ENCODE results near the gene JAG2. TPM values are rescaled to one million over a fixed set of nuclear protein-coding genes. Genes with fewer than 3 reads are reported as not detected.

Gene JAG2
- total and polyA plus RNA-seq, 10 donors: 3.0 to 14.3 (median 6.4) TPM

DNA sequence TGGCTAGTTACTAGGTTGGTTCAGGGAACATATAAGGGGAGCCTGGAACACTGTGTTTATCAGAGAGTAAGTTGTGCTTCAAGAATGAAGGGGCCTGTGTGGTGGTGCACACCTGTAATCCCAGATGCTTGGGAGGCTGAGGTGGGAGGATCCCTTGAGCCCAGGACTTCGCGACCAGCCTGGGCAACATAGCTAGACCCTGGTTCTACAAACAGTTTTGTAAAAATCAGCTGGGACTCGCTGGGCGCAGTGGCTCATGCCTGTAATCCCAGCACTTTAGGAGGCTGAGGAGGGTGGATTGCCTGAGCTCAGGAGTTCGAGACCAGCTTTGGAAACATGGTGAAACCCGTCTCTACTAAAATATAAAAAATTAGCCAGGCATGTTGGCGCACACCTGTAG, 61.2 kb downstream of the JAG2 start:
- intact Hi-C loops (cut with DNase I; ENCODE audit: low total_unique reads): no loop called here
- Histone ChIP-seq H3K9me3 (no peaks in the 10 kb centered on the region), H3K36me3 (no peaks in the 10 kb centered on the region), H3K27ac (no peak overlapping the region), H3K4me3 (no peak overlapping the region), H3K27me3 (replicated peaks in 1 of 7) (peaks cover 0 to 61% (median 4%) of the 10 kb centered on the region in 7 donors), H3K4me1 (no peaks in the 10 kb centered on the region)
- TF ChIP-seq POLR2A (IDR thresholded peaks at IDR 0.05) (no peak), POLR2AphosphoS5 (IDR thresholded peaks at IDR 0.05) (no peak)
- TF ChIP-seq, protein P1, sequence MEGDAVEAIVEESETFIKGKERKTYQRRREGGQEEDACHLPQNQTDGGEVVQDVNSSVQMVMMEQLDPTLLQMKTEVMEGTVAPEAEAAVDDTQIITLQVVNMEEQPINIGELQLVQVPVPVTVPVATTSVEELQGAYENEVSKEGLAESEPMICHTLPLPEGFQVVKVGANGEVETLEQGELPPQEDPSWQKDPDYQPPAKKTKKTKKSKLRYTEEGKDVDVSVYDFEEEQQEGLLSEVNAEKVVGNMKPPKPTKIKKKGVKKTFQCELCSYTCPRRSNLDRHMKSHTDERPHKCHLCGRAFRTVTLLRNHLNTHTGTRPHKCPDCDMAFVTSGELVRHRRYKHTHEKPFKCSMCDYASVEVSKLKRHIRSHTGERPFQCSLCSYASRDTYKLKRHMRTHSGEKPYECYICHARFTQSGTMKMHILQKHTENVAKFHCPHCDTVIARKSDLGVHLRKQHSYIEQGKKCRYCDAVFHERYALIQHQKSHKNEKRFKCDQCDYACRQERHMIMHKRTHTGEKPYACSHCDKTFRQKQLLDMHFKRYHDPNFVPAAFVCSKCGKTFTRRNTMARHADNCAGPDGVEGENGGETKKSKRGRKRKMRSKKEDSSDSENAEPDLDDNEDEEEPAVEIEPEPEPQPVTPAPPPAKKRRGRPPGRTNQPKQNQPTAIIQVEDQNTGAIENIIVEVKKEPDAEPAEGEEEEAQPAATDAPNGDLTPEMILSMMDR (IDR thresholded peaks at IDR 0.05 in 8 of 11, conservative IDR thresholded peaks at IDR 0.05 in 3 of 11): no peak
- WGBS, 5 donors: 88 to 96% (median 93%) methylated on average over 7 of the region's 7 CpGs
- DNase-seq: no peak

DNA sequence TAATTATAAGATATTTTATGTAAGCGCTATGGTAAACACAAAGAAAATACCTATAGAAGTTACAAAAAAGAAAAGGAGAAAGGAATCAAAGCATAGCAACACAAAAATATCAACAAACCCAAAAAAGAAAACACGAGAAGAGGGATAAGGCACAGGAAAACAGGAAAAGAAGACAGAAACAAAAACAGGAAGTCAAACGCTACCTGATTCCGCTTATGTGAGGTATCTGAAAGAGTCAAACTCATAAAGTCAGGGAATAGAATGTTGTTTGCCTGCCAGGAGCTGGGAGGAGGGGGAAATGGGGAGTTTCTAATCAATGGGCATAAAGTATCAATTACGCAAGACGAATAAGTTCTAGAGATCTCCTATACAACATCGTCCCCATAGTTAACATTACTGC, 63.4 kb downstream of the JAG2 start:
- Histone ChIP-seq H3K36me3 (no peaks in the 10 kb centered on the region), H3K9me3 (no peaks in the 10 kb centered on the region), H3K27me3 (replicated peaks in 1 of 7) (peaks cover 0 to 83% (median 12%) of the 10 kb centered on the region in 7 donors), H3K27ac (no peak overlapping the region), H3K4me3 (no peak overlapping the region), H3K4me1 (no peaks in the 10 kb centered on the region)
- intact Hi-C loops (cut with DNase I; ENCODE audit: low total_unique reads): no loop called here
- TF ChIP-seq, protein P1 (IDR thresholded peaks at IDR 0.05 in 8 of 11, conservative IDR thresholded peaks at IDR 0.05 in 3 of 11): no peak
- no peak for TF ChIP-seq POLR2A (IDR thresholded peaks at IDR 0.05)
- no peak for DNase-seq
- 57 to 65% (median 63%) methylated on average over 7 of the region's 7 CpGs for WGBS, 5 donors

DNA sequence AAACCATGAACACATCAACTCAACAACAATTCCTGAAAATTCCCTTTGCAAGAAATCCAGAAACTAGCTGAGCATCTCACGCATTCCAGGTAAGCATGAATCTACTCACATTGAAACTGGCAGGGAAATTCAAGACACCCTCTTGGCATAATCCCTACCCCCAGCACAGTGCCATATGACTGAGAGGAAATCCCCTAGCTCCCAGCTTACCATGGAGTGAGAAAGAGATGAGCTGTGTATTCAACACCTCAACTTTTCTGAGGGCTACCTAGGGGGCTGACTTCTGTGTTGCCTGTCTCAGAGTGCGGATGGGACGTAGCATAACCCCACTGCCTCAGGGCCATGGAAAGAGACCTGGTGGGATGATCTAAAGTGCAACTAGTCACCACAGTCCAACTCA, 65.7 kb downstream of the JAG2 start:
- 86 to 97% (median 91%) methylated on average over 3 of the region's 3 CpGs for WGBS, 5 donors
- TF ChIP-seq, protein P1 (IDR thresholded peaks at IDR 0.05 in 8 of 11, conservative IDR thresholded peaks at IDR 0.05 in 3 of 11): no peak
- TF ChIP-seq POLR2A (IDR thresholded peaks at IDR 0.05) (no peak), POLR2AphosphoS5 (IDR thresholded peaks at IDR 0.05) (no peak)
- no peak for DNase-seq
- Histone ChIP-seq H3K27ac (no peak overlapping the region), H3K4me3 (no peak overlapping the region), H3K9me3 (peaks cover 0 to 5% (median 0%) of the 10 kb centered on the region in 8 donors), H3K4me1 (no peaks in the 10 kb centered on the region), H3K27me3 (replicated peaks in 1 of 7) (peaks cover 0 to 86% (median 12%) of the 10 kb centered on the region in 7 donors), H3K36me3 (no peaks in the 10 kb centered on the region)
- intact Hi-C loops (cut with DNase I; ENCODE audit: low total_unique reads): no loop called here

DNA sequence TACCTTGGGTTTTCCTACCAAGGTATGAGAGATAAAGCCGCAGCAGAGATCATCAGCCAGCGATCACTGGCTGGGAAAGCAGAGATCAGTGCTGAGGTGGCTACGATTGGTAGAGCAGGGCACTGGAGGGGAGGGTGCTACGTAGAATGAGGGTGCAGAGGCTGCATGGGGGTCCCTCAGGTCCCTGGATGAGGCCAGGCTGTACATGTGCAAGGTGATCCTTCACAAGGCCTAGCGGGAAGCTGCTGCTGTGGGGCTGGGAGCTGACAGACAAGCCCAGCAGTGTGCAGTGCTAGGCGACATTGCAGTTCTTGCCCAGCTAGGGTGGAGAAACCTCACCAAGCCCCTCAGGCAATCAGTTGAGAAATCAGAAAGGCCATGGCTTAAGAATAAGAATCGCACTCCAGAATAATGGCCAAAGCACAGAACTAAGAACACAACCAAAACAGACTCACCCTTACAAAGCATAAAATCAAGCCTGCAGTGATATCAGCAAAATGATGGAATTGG, 66.2 kb downstream of the JAG2 start:
- 82 to 95% (median 92%) methylated on average over 7 of the region's 7 CpGs for WGBS, 5 donors
- Histone ChIP-seq H3K27me3 (replicated peaks in 1 of 7) (peaks cover 0 to 82% (median 12%) of the 10 kb centered on the region in 7 donors), H3K36me3 (no peaks in the 10 kb centered on the region), H3K9me3 (peaks cover 0 to 5% (median 0%) of the 10 kb centered on the region in 8 donors), H3K27ac (no peak overlapping the region), H3K4me3 (no peak overlapping the region), H3K4me1 (no peaks in the 10 kb centered on the region)
- TF ChIP-seq, protein P1 (IDR thresholded peaks at IDR 0.05 in 8 of 11, conservative IDR thresholded peaks at IDR 0.05 in 3 of 11): no peak
- no peak for TF ChIP-seq POLR2AphosphoS5 (IDR thresholded peaks at IDR 0.05)
- TF ChIP-seq POLR2A (IDR thresholded peaks at IDR 0.05): no peak
- intact Hi-C loops (cut with DNase I; ENCODE audit: low total_unique reads): no loop called here
- no peak for DNase-seq

All from spleen (tissue), 11 donors.